K562 (cell line): Measurements from ENCODE around the gene BANF2.

Experiments used
- ERF ChIP-seq: fragments of 450-650 bp; formaldehyde crosslinking; IDR thresholded peaks from 2 replicates; pipeline ENCODE4 v1.4.0; 2020; ENCODE audit warnings: mild to moderate bottlenecking, mixed read lengths
- MYC ChIP-seq, 2 experiments: fragments of 250-450 bp in 1 of 2; sonication (Bioruptor Pico) in 1 of 2; IDR thresholded peaks; 2 replicates each; pipeline versions ENCODE4 v1.5.1 to v1.6.1; 2012 to 2021; ENCODE audit warnings: low read depth in 2 of 2, borderline replicate concordance in 1 of 2, improper control_type of control experiment in 1 of 2, low read length in 1 of 2, mild to moderate bottlenecking in 1 of 2, moderate library complexity in 1 of 2

DNA sequence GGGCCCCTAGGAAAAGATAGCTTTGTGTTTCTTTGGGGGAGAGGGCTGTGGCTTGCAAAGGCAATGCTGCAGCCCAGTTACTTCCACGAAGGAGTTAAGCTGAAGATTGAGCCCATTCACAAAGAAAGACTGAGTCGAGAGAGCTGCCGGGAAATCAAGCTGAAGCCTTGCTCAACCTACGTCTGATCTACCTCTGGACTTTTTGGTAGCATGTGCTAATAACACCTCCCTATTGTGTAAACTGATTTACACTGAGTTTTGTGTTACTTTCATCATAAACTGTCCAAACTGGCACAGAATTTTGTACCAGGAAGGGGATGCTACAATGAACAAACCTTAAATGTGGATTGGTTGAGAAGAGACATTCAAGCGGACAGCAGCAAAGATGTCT is 23.5 kb downstream of the BANF2 start:
- TF ChIP-seq ERF (CRISPR knock-in tag), result no peak
- TF ChIP-seq MYC (IDR thresholded peaks at IDR 0.05; ENCODE audit: low read depth, low read length), result no peak
- TF ChIP-seq MYC (CRISPR knock-in tag; IDR thresholded peaks at IDR 0.05; ENCODE audit: borderline replicate concordance, low read depth), result no peak
